ENCODE results near the gene RNF8.

Gene RNF8

DNA sequence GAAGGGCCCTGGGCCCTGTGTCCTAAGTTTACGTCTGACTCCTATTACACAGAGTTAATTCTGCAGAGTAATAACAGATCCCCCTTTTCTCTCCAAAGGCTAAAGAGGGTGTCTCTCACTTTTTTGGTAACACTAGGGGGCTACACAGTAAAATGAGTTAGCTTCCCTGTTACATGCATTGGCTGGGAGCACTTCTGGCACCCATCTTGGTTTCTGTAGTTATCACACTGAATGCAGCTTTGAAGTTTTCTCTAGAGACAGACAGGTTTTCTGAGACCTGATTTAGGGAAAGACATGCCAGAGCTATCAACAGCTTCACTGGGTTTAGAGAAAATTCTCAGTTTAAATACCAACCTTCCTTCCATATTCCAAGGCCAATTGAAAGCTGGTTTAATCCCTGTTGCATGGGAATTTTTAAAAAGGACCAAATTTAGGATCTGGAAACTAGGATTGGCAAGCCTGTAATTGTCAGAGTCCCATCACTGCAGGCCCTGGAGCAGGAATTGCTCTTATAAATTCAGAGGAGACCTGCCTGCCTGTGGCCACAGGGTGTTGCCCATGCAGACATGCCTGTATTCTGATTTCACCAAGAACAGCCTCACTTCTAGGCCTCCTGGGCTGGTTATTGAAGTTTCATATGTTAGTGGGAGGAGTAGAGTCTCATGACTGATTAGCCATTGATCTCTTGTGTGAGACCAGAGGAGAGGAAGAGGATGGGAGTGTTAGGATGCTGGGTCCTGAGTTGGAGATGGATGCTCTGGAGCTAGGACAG lies 29.4 kb downstream of the RNF8 start:
- Histone ChIP-seq H3K9me3 (ENCODE audit: insufficient read depth, low read depth, low read length) (no peaks in the 10 kb centered on the region), H4K91ac (ENCODE audit: low read depth, low read length) (no peak overlapping the region), H2AK5ac (ENCODE audit: low read length) (no peak overlapping the region), H4K12ac (ENCODE audit: low read depth, low read length) (no peak overlapping the region), H3K9ac (ENCODE audit: low read length) (no peak overlapping the region), H3K79me2 (ENCODE audit: control insufficient read depth, insufficient read depth, low read length, poor library complexity) (no peaks in the 10 kb centered on the region), H3K4me3 (ENCODE audit: low read depth, low read length) (no peak overlapping the region), H3K23ac (ENCODE audit: low read length) (no peak overlapping the region), H3K79me1 (ENCODE audit: low read length) (no peaks in the 10 kb centered on the region), H2BK120ac (ENCODE audit: insufficient read depth, low read length, poor library complexity) (no peak overlapping the region), H3K4me1 (ENCODE audit: control insufficient read depth in 1 of 2, insufficient read depth in 2 of 2, low read length in 2 of 2) (no peaks in the 10 kb centered on the region), H3K27ac (ENCODE audit: low read depth, low read length) (no peak overlapping the region), H2BK12ac (ENCODE audit: low read length) (no peak overlapping the region), H3K36me3 (ENCODE audit: control insufficient read depth in 1 of 2, insufficient read depth in 2 of 2, low read length in 2 of 2) (peaks cover under 1 to 12% of the 10 kb centered on the region in 2 experiments), H3K18ac (ENCODE audit: low read length) (no peak overlapping the region), H3K4ac (ENCODE audit: low read depth, low read length) (no peak overlapping the region), H2AFZ (ENCODE audit: insufficient read depth, low read length, poor library complexity) (no peak overlapping the region), H3K4me2 (ENCODE audit: low read length) (no peak overlapping the region), H3K14ac (ENCODE audit: low read length) (no peak overlapping the region), H4K8ac (ENCODE audit: low read depth, low read length) (no peak overlapping the region), H3K27me3 (ENCODE audit: insufficient read depth, low read length) (no peaks in the 10 kb centered on the region), H2BK5ac (ENCODE audit: low read depth, low read length, poor library complexity) (no peak overlapping the region)
- no peak for DNase-seq
- WGBS (ENCODE audit: extremely low coverage, insufficient coverage, insufficient read length) = no CpG with 5 or more reads among the region's 1 CpG

DNA sequence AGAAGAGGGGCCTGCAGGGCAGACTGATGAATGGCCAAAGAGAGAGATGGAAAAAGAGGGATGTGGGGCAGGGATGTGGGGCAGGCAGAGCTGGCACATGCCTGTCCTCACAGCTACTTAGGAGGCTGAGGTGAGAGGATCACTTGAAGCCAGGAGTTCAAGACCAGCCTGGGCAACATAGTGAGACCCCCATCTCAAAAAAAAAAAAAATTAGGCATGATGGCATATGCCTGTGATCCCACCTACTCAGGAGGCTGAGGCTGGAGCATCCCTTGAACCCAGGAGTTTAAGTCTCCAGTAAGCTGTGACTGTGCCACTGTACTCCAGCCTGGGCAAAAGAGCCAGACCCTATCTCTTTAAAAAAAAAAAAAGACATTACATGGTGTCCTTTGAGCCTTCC lies 34.8 kb downstream of the RNF8 start:
- H3K79me1 ChIP-seq (ENCODE audit: low read length) = no peaks in the 10 kb centered on the region

DNA sequence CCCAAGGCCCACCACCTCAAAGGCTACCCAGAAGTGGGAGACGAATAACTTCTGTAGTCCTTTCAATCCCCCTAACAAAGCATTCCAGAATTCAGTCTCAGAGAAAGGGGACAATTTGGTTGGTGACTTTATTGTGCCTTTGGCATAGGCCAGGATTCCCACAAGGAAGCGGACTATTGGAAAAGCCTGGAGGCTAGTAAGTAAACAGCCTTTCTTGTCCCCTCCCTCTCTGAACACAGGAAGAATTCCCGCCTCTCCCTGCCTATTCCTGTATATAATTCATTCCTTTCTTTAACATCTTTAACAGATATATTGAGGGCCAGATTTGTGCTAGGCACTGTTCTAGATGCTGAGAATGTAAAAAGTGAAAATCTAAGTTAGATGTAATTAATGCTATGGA lies 36.1 kb downstream of the RNF8 start:
- no peak overlapping the region for H3K14ac ChIP-seq (ENCODE audit: low read length)
- H2AK5ac ChIP-seq (ENCODE audit: low read length) = no peak overlapping the region
- no CpG with 5 or more reads among the region's 3 CpGs for WGBS (ENCODE audit: extremely low coverage, insufficient coverage, insufficient read length)
- H3K79me2 ChIP-seq (ENCODE audit: control insufficient read depth, insufficient read depth, low read length, poor library complexity) = no peaks in the 10 kb centered on the region
- H3K4ac ChIP-seq (ENCODE audit: low read depth, low read length) = no peak overlapping the region
- H3K4me2 ChIP-seq (ENCODE audit: low read length) = no peak overlapping the region
- H4K12ac ChIP-seq (ENCODE audit: low read depth, low read length) = no peak overlapping the region
- no peak for DNase-seq
- no peak overlapping the region for H3K18ac ChIP-seq (ENCODE audit: low read length)
- no peak overlapping the region for H4K8ac ChIP-seq (ENCODE audit: low read depth, low read length)
- no peak overlapping the region for H2AFZ ChIP-seq (ENCODE audit: insufficient read depth, low read length, poor library complexity)
- H3K4me3 ChIP-seq (ENCODE audit: low read depth, low read length) = no peak overlapping the region
- H2BK5ac ChIP-seq (ENCODE audit: low read depth, low read length, poor library complexity) = no peak overlapping the region
- no peaks in the 10 kb centered on the region for H3K4me1 ChIP-seq (ENCODE audit: control insufficient read depth in 1 of 2, insufficient read depth in 2 of 2, low read length in 2 of 2)
- H3K36me3 ChIP-seq (ENCODE audit: control insufficient read depth in 1 of 2, insufficient read depth in 2 of 2, low read length in 2 of 2) = peaks cover 5 to 12% of the 10 kb centered on the region in 2 experiments
- no peak overlapping the region for H3K9ac ChIP-seq (ENCODE audit: low read length)
- no peak overlapping the region for H2BK120ac ChIP-seq (ENCODE audit: insufficient read depth, low read length, poor library complexity)
- H3K27me3 ChIP-seq (ENCODE audit: insufficient read depth, low read length) = no peaks in the 10 kb centered on the region
- no peak overlapping the region for H3K27ac ChIP-seq (ENCODE audit: low read depth, low read length)
- no peak overlapping the region for H3K23ac ChIP-seq (ENCODE audit: low read length)
- no peaks in the 10 kb centered on the region for H3K9me3 ChIP-seq (ENCODE audit: insufficient read depth, low read depth, low read length)
- H2BK12ac ChIP-seq (ENCODE audit: low read length) = no peak overlapping the region
- no peak overlapping the region for H4K91ac ChIP-seq (ENCODE audit: low read depth, low read length)
- H3K79me1 ChIP-seq (ENCODE audit: low read length) = no peaks in the 10 kb centered on the region

More for the DNA sequence above, 34.8 kb downstream of the RNF8 start:
- H2AFZ ChIP-seq (ENCODE audit: insufficient read depth, low read length, poor library complexity) = no peak overlapping the region
- no peak overlapping the region for H3K4me2 ChIP-seq (ENCODE audit: low read length)
- H3K27me3 ChIP-seq (ENCODE audit: insufficient read depth, low read length) = no peaks in the 10 kb centered on the region
- DNase-seq = no peak
- H3K4me3 ChIP-seq (ENCODE audit: low read depth, low read length) = no peak overlapping the region
- H2BK120ac ChIP-seq (ENCODE audit: insufficient read depth, low read length, poor library complexity) = no peak overlapping the region
- H4K8ac ChIP-seq (ENCODE audit: low read depth, low read length) = no peak overlapping the region
- no peak overlapping the region for H2BK12ac ChIP-seq (ENCODE audit: low read length)
- H3K9me3 ChIP-seq (ENCODE audit: insufficient read depth, low read depth, low read length) = no peaks in the 10 kb centered on the region
- no peak overlapping the region for H2AK5ac ChIP-seq (ENCODE audit: low read length)
- H2BK5ac ChIP-seq (ENCODE audit: low read depth, low read length, poor library complexity) = no peak overlapping the region
- H3K36me3 ChIP-seq (ENCODE audit: control insufficient read depth in 1 of 2, insufficient read depth in 2 of 2, low read length in 2 of 2) = peaks cover 5 to 15% of the 10 kb centered on the region in 2 experiments
- H3K4me1 ChIP-seq (ENCODE audit: control insufficient read depth in 1 of 2, insufficient read depth in 2 of 2, low read length in 2 of 2) = no peaks in the 10 kb centered on the region
- H3K9ac ChIP-seq (ENCODE audit: low read length) = no peak overlapping the region
- no peak overlapping the region for H4K91ac ChIP-seq (ENCODE audit: low read depth, low read length)
- no peak overlapping the region for H3K14ac ChIP-seq (ENCODE audit: low read length)
- no peaks in the 10 kb centered on the region for H3K79me2 ChIP-seq (ENCODE audit: control insufficient read depth, insufficient read depth, low read length, poor library complexity)
- H3K18ac ChIP-seq (ENCODE audit: low read length) = no peak overlapping the region
- H3K27ac ChIP-seq (ENCODE audit: low read depth, low read length) = no peak overlapping the region
- H3K23ac ChIP-seq (ENCODE audit: low read length) = no peak overlapping the region
- no peak overlapping the region for H4K12ac ChIP-seq (ENCODE audit: low read depth, low read length)
- no peak overlapping the region for H3K4ac ChIP-seq (ENCODE audit: low read depth, low read length)

DNA sequence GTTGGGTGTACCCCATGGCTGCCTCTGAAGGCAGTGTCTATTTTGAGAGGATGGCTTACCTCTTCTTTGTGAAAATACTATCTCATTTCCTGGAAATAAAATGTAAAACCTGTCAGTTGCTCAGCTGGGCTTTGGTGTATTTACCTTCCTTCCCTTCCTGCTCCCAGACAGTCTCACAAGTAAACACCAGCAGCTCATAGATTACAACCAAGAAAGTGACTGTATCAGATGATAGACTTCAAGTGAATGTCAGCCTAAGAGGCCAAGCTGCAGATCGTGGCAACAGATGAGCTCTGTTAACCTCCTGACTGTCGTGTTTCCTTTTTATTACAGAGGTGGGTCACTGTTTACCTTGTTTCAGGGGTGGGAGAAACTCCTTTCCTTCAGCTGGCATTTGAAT lies 37.3 kb downstream of the RNF8 start:
- H2BK120ac ChIP-seq (ENCODE audit: insufficient read depth, low read length, poor library complexity) = no peak overlapping the region
- no peak overlapping the region for H3K18ac ChIP-seq (ENCODE audit: low read length)
- no peak overlapping the region for H3K23ac ChIP-seq (ENCODE audit: low read length)
- no peak overlapping the region for H4K8ac ChIP-seq (ENCODE audit: low read depth, low read length)
- H2BK5ac ChIP-seq (ENCODE audit: low read depth, low read length, poor library complexity) = no peak overlapping the region
- H3K4me3 ChIP-seq (ENCODE audit: low read depth, low read length) = no peak overlapping the region
- no peak for DNase-seq
- H3K79me1 ChIP-seq (ENCODE audit: low read length) = no peaks in the 10 kb centered on the region
- no peak overlapping the region for H4K91ac ChIP-seq (ENCODE audit: low read depth, low read length)
- no peak overlapping the region for H3K4me2 ChIP-seq (ENCODE audit: low read length)
- H2AFZ ChIP-seq (ENCODE audit: insufficient read depth, low read length, poor library complexity) = no peak overlapping the region
- peaks cover 5 to 12% of the 10 kb centered on the region in 2 experiments for H3K36me3 ChIP-seq (ENCODE audit: control insufficient read depth in 1 of 2, insufficient read depth in 2 of 2, low read length in 2 of 2)
- H3K79me2 ChIP-seq (ENCODE audit: control insufficient read depth, insufficient read depth, low read length, poor library complexity) = no peaks in the 10 kb centered on the region
- H2AK5ac ChIP-seq (ENCODE audit: low read length) = no peak overlapping the region
- no CpG with 5 or more reads among the region's 2 CpGs for WGBS (ENCODE audit: extremely low coverage, insufficient coverage, insufficient read length)
- no peak overlapping the region for H3K4ac ChIP-seq (ENCODE audit: low read depth, low read length)
- H3K27me3 ChIP-seq (ENCODE audit: insufficient read depth, low read length) = no peaks in the 10 kb centered on the region
- peaks cover 2% of the 10 kb centered on the region for H3K9me3 ChIP-seq (ENCODE audit: insufficient read depth, low read depth, low read length)
- no peak overlapping the region for H3K27ac ChIP-seq (ENCODE audit: low read depth, low read length)
- H3K9ac ChIP-seq (ENCODE audit: low read length) = no peak overlapping the region
- H3K14ac ChIP-seq (ENCODE audit: low read length) = no peak overlapping the region
- no peaks in the 10 kb centered on the region for H3K4me1 ChIP-seq (ENCODE audit: control insufficient read depth in 1 of 2, insufficient read depth in 2 of 2, low read length in 2 of 2)
- H4K12ac ChIP-seq (ENCODE audit: low read depth, low read length) = no peak overlapping the region
- no peak overlapping the region for H2BK12ac ChIP-seq (ENCODE audit: low read length)
